K562 (cell line): ENCODE measurements around the gene WSCD1. TPM values are rescaled to one million over a fixed set of nuclear protein-coding genes. Genes with fewer than 3 reads are reported as not detected.

Source experiments
- ATAC-seq: fragments of 200-7000 bp; cut with Tn5 transposase; 3 replicates; pipeline ENCODE4 v1.9.1; 2020; ENCODE audit warnings: moderate library complexity
- BruUV-seq: library from RNA; stranded (reverse); fragments of 400-500 nt; replicated peaks from 2 replicates; lab custom pipeline; 2021; lab: Mats Ljungman, UMichigan
- CTCF ChIA-PET: fragments of 300-600 bp; formaldehyde crosslinking; extraction: SDS; loops from one replicate; lab custom pipeline; 2021; ENCODE audit warnings: low intra/inter-chr PET ratio; lab: Yijun Ruan, JAX
- POLR2A ChIA-PET: fragments of 300-600, 350-650 bp; sonication (Branson Sonifier 250); formaldehyde crosslinking; extraction: SDS; loops from one replicate; lab custom pipeline; 2021; ENCODE audit warnings: antibody characterized with exemption, inconsistent platforms; lab: Yijun Ruan, JAX
- DNase-seq, 4 experiments: peaks; one replicate each; pipeline versions ENCODE4 v3.0.0 to v3.0.0-alpha.2; 2011 to 2018; ENCODE audit warnings: low spot score in 3 of 4, mixed read lengths in 3 of 4; ENCODE audit errors: extremely low read depth in 1 of 4
- FAIRE-seq: peaks from 2 replicates; lab custom pipeline; 2011; peaks lifted over from hg19 to GRCh38; lab: Jason Lieb, UNC
- H2AFZ ChIP-seq: 2 replicates; pipeline ENCODE4 v1.6.0; 2011; ENCODE audit warnings: low read depth, low read length, control low read depth, inconsistent platforms
- H3K27ac ChIP-seq: fragments of 200-600 bp; 3 replicates; pipeline ENCODE4 v1.8.0; 2011; ENCODE audit warnings: low read depth, mild to moderate bottlenecking, control low read depth, inconsistent platforms, low read length, moderate library complexity, mixed read lengths; ENCODE audit errors: extremely low read depth
- H3K27me3 ChIP-seq, 2 experiments: fragments of 300-600 bp in 1 of 2; 2 replicates in 1 of 2; 3 replicates in 1 of 2; pipeline versions ENCODE4 v1.6.0 to v1.8.0; 2011; ENCODE audit warnings: inconsistent platforms in 2 of 2, low read length in 2 of 2, mild to moderate bottlenecking in 1 of 2, mixed read lengths in 1 of 2, moderate library complexity in 1 of 2; ENCODE audit not compliant: control insufficient read depth in 2 of 2, insufficient read depth in 2 of 2
- H3K36me3 ChIP-seq: fragments of 300-600 bp; 3 replicates; pipeline ENCODE4 v1.8.0; 2011; ENCODE audit warnings: mild to moderate bottlenecking, low read length, inconsistent platforms; ENCODE audit not compliant: control insufficient read depth, insufficient read depth
- H3K4me1 ChIP-seq, 2 experiments: fragments of 200-600 bp in 1 of 2; replicated peaks in 1 of 2; 2 replicates in 1 of 2; 3 replicates in 1 of 2; pipeline versions ENCODE4 v1.5.1 to v1.8.0; 2011; ENCODE audit warnings: inconsistent platforms in 2 of 2, low read length in 2 of 2, mild to moderate bottlenecking in 1 of 2, mixed read lengths in 1 of 2, moderate library complexity in 1 of 2; ENCODE audit not compliant: control insufficient read depth in 2 of 2, insufficient read depth in 2 of 2
- H3K4me2 ChIP-seq: 2 replicates; pipeline ENCODE4 v1.6.1; 2011; ENCODE audit warnings: low read length, control low read depth, inconsistent platforms, mixed read lengths; ENCODE audit not compliant: insufficient read depth
- H3K4me3 ChIP-seq: fragments of 200-600 bp; sonication (generic), shearing (Covaris generic); 2 replicates; pipeline ENCODE4 v1.5.1; 2016; ENCODE audit warnings: control low read depth, inconsistent platforms
- H3K79me2 ChIP-seq: fragments of 200-600 bp; 3 replicates; pipeline ENCODE4 v1.8.0; 2011; ENCODE audit warnings: low read length, inconsistent platforms; ENCODE audit not compliant: control insufficient read depth, insufficient read depth
- H3K9ac ChIP-seq, 2 experiments: 2 replicates each; pipeline versions ENCODE4 v1.6.0 to v1.6.1; 2011; ENCODE audit warnings: low read depth in 2 of 2, low read length in 2 of 2, control low read depth in 1 of 2, inconsistent platforms in 1 of 2, mild to moderate bottlenecking in 1 of 2, mixed read lengths in 1 of 2; ENCODE audit not compliant: insufficient read depth in 1 of 2
- H3K9me1 ChIP-seq: one replicate; pipeline ENCODE4 v1.6.0; 2011; ENCODE audit warnings: inconsistent platforms, mild to moderate bottlenecking, low read length, moderate library complexity; ENCODE audit not compliant: control insufficient read depth, insufficient read depth
- H3K9me3 ChIP-seq: replicated peaks from 2 replicates; pipeline ENCODE4 v1.5.1; 2011; ENCODE audit warnings: low read depth, low read length, inconsistent platforms; ENCODE audit not compliant: control insufficient read depth, insufficient read depth
- H4K20me1 ChIP-seq: replicated peaks from 2 replicates; pipeline ENCODE4 v1.6.1; 2011; ENCODE audit warnings: low read length, inconsistent platforms, mixed read lengths; ENCODE audit not compliant: control insufficient read depth, insufficient read depth
- ETV6 ChIP-seq, 3 experiments: fragments of 150-350 bp in 1 of 3; sonication (generic) in 1 of 3; formaldehyde crosslinking in 1 of 3; IDR thresholded peaks; 2 replicates each; pipeline versions ENCODE4 v1.6.1 to v1.8.0; 2014 to 2022; ENCODE audit warnings: borderline replicate concordance in 2 of 3, low read depth in 2 of 3, antibody characterized with exemption in 1 of 3, low read length in 1 of 3, mild to moderate bottlenecking in 1 of 3, missing genetic modification reagents in 1 of 3
- HCFC1 ChIP-seq: IDR thresholded peaks from 2 replicates; pipeline ENCODE4 v1.6.1; 2012; ENCODE audit warnings: low read depth, low read length, improper control_type of control experiment
- MED1 ChIP-seq: sonication (generic); formaldehyde crosslinking; IDR thresholded peaks from 2 replicates; pipeline ENCODE4 v1.8.1; 2023; ENCODE audit warnings: missing genetic modification reagents, borderline replicate concordance
- RBBP5 ChIP-seq: fragments of 200-600 bp; sonication (generic); IDR thresholded peaks from 2 replicates; pipeline ENCODE4 v1.6.1; 2012; ENCODE audit warnings: borderline replicate concordance, mild to moderate bottlenecking, low read length, control low read depth, inconsistent platforms; ENCODE audit not compliant: insufficient read depth, poor library complexity, severe bottlenecking
- SPI1 ChIP-seq: IDR thresholded peaks from 2 replicates; pipeline ENCODE4 v1.6.1; 2011; ENCODE audit warnings: low read depth, low read length, control low read depth, borderline replicate concordance
- SRSF9 ChIP-seq: fragments of 200-400 bp; formaldehyde crosslinking; IDR thresholded peaks from 2 replicates; pipeline ENCODE4 v1.6.1; 2017; ENCODE audit warnings: low read depth, low read length, borderline replicate concordance
- ZFP1 ChIP-seq: fragments of 450-650 bp; formaldehyde crosslinking; IDR thresholded peaks from 2 replicates; pipeline ENCODE4 v1.4.0; 2020; ENCODE audit warnings: mild to moderate bottlenecking, mixed read lengths
- ZNF707 ChIP-seq: fragments of 250-450 bp; sonication (Bioruptor Pico); conservative IDR thresholded peaks from 2 replicates; pipeline ENCODE4 v1.8.0; 2022; ENCODE audit warnings: inconsistent platforms, mild to moderate bottlenecking, moderate library complexity
- ZNF76 ChIP-seq: fragments of 250-450 bp; sonication (Bioruptor Pico); IDR thresholded peaks from 2 replicates; pipeline ENCODE4 v1.4.0; 2020; ENCODE audit warnings: mild to moderate bottlenecking, moderate library complexity, borderline replicate concordance
- WGBS: fragments of 100-300 bp; shearing (Covaris generic); methylation state at CpG from one replicate; pipeline ENCODE4 v1.1.6; 2016; ENCODE audit warnings: low coverage, mixed read lengths; ENCODE audit not compliant: insufficient coverage; ENCODE audit errors: missing lambda C conversion rate; 5-methylcytosine and 5-hydroxymethylcytosine counted together
- in situ Hi-C: fragments of 300-500 bp; cut with MboI; formaldehyde crosslinking; loops from 4 replicates; pipeline ENCODE4 v1.15.0; 2018; ENCODE audit warnings: inconsistent platforms, mixed read lengths
- intact Hi-C: fragments of 100-400 bp; cut with micrococcal nuclease; formaldehyde crosslinking; loops from 2 replicates; pipeline ENCODE4 v1.14.2; 2022
- polyA plus RNA-seq, 8 experiments: library from polyadenylated mRNA; depleted of rRNA in 4 of 8; stranded (reverse) in 5 of 8; unstranded in 3 of 8; fragments of >200 nt; fragmentation: Nextera tagmentation in 2 of 8; fragmentation: Illumina TruSeq in 1 of 8; extraction: Ambion mirVana in 2 of 8; extraction: Trizol in 1 of 8; gene quantifications; 2 replicates each; pipeline versions ENCODE4 v1.2.1 to v1.2.3, GENCODE V29; 2011 to 2014; ENCODE audit warnings: inconsistent platforms in 1 of 8, missing spikeins in 1 of 8
- total RNA-seq, 7 experiments: library from RNA; depleted of rRNA in 6 of 7; stranded (reverse); fragments of >200 nt in 6 of 7; fragmentation: Illumina TruSeq in 2 of 7; extraction: Trizol in 2 of 7; gene quantifications; 2 replicates each; pipeline versions ENCODE4 v1.2.1 to v1.2.3, GENCODE V29; 2011 to 2021; ENCODE audit warnings: low replicate concordance in 1 of 7
- TF ChIP-seq, protein P1 (sequence below): fragments of 250-450 bp; sonication (Bioruptor Pico); IDR thresholded peaks from 2 replicates; pipeline ENCODE4 v1.8.0; 2021; ENCODE audit warnings: moderate library complexity, mild to moderate bottlenecking, inconsistent platforms

WSCD1 gene
- total and polyA plus RNA-seq, 9 of the 15 experiments (the other 6 are each of a cell fraction or from before 2014, with no cell fraction given): not detected

DNA sequence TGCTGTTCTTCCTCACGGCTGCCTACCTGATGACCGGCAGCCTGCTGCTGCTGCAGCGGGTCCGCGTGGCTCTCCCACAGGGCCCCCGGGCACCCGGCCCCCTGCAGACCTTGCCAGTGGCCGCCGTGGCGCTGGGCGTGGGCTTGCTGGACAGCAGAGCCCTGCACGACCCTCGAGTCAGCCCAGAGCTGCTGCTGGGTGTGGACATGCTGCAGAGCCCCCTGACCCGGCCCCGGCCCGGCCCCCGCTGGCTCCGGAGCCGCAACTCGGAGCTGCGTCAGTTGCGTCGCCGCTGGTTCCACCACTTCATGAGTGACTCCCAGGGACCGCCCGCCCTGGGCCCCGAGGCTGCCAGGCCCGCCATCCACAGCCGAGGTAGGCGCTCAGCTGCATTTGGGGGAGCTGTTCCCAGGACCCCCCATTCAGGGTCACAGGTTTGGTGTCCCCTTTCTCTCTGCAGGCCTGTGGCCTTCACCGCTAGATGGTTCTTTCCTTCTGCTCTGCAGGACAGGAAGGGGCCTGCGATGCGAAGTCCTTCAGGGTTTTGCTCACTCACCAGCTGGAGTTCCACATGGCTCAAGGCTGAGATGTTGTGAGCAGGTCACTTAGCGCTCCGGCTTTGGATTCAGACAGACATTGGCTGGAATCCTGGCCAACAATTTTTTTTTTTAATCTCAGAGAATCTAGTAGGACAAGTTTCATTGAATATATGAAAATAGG lies 10.7 kb downstream of the WSCD1 start:
- intact Hi-C loops (no loop called here), in situ Hi-C loops (no loop called here)
- ATAC-seq (no peak), FAIRE-seq (no peak), DNase-seq (no peak)
- Histone ChIP-seq H3K27ac (no peak overlapping the region), H4K20me1 (no peaks in the 10 kb centered on the region), H3K79me2 (no peaks in the 10 kb centered on the region), H2AFZ (no peak overlapping the region), H3K4me2 (no peak overlapping the region), H3K9me3 (no peaks in the 10 kb centered on the region), H3K36me3 (no peaks in the 10 kb centered on the region), H3K9me1 (no peaks in the 10 kb centered on the region), H3K4me1 (no peaks in the 10 kb centered on the region)
- ChIA-PET POLR2A (no interaction called here), CTCF (no interaction called here)
- BruUV-seq: no TSS peak
- WGBS: under 1% methylated on average over 26 of the region's 35 CpGs
- TF ChIP-seq ETV6 (IDR thresholded peaks at IDR 0.05; ENCODE audit: borderline replicate concordance in 1 of 2, low read depth in 2 of 2, low read length in 1 of 2) (no peak), ETV6 (CRISPR knock-in tag; IDR thresholded peaks at IDR 0.05; ENCODE audit: borderline replicate concordance) (no peak), ZNF76 (CRISPR knock-in tag) (no peak), ZFP1 (CRISPR knock-in tag) (no peak), SPI1 (no peak), HCFC1 (no peak), RBBP5 (no peak), MED1 (no peak), SRSF9 (no peak), ZNF707 (no peak)
- TF ChIP-seq, protein P1, sequence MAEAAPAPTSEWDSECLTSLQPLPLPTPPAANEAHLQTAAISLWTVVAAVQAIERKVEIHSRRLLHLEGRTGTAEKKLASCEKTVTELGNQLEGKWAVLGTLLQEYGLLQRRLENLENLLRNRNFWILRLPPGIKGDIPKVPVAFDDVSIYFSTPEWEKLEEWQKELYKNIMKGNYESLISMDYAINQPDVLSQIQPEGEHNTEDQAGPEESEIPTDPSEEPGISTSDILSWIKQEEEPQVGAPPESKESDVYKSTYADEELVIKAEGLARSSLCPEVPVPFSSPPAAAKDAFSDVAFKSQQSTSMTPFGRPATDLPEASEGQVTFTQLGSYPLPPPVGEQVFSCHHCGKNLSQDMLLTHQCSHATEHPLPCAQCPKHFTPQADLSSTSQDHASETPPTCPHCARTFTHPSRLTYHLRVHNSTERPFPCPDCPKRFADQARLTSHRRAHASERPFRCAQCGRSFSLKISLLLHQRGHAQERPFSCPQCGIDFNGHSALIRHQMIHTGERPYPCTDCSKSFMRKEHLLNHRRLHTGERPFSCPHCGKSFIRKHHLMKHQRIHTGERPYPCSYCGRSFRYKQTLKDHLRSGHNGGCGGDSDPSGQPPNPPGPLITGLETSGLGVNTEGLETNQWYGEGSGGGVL (CRISPR knock-in tag): no peak
- TF ChIP-seq, all 486 proteins: peak for 0
- H3K4me3 ChIP-seq: no peak overlapping the region
- peaks cover 4 to 56% of the 10 kb centered on the region in 2 experiments; a peak in 3 of 5 replicates for H3K27me3 ChIP-seq
- H3K9ac ChIP-seq: no peak overlapping the region
